HCT116 (cell line): ENCODE measurements around the gene NENF. TPM values are rescaled to one million over a fixed set of nuclear protein-coding genes. Genes with fewer than 3 reads are reported as not detected.

Experiments
- ATAC-seq: fragments of 200-7000 bp; cut with Tn5 transposase; 2 replicates; pipeline ENCODE4 v1.9.1; 2020; ENCODE audit warnings: mild to moderate bottlenecking, moderate library complexity
- BruUV-seq: library from RNA; stranded (reverse); fragments of 400-500 nt; replicated peaks from 2 replicates; lab custom pipeline; 2021; lab: Mats Ljungman, UMichigan
- CTCF ChIA-PET: fragments of 300-600 bp; sonication (Branson Sonifier 250); formaldehyde crosslinking; loops from one replicate; lab custom pipeline; 2021; ENCODE audit warnings: antibody characterized with exemption; lab: Charles Lee
- POLR2A ChIA-PET: fragments of 300-600, 350-600 bp; sonication (Branson Sonifier 250); formaldehyde crosslinking; loops from one replicate; lab custom pipeline; 2021; ENCODE audit warnings: antibody characterized with exemption; lab: Charles Lee
- RAD21 ChIA-PET, 2 experiments: fragments of 300-600 bp; sonication (Branson Sonifier 250); formaldehyde crosslinking; loops; one replicate each; lab custom pipeline; 2023; ENCODE audit warnings: low total read pairs in 2 of 2; ENCODE audit not compliant: uncharacterized antibody in 2 of 2, unreplicated experiment in 2 of 2, low non-redundant PET in 1 of 2; lab: Charles Lee
- DNase-seq: peaks from one replicate; pipeline ENCODE4 v3.0.0-alpha.2; 2010; ENCODE audit warnings: low read depth, low spot score
- H2AFZ ChIP-seq: fragments of 200-600 bp; shearing (Covaris generic), sonication (generic); 2 replicates; pipeline ENCODE4 v1.6.1; 2017; ENCODE audit warnings: low read depth, mixed run types, mixed read lengths, antibody characterized with exemption, low read length; ENCODE audit not compliant: poor library complexity, severe bottlenecking
- H3K27ac ChIP-seq: 2 replicates; pipeline ENCODE4 v1.5.1; 2012; ENCODE audit warnings: low read depth, low read length
- H3K27me3 ChIP-seq: fragments of 200-600 bp; sonication (generic); 2 replicates; pipeline ENCODE4 v1.6.1; 2016; ENCODE audit warnings: mixed run types, low read length, mixed read lengths; ENCODE audit not compliant: insufficient read depth
- H3K36me3 ChIP-seq, 2 experiments: fragments of 200-500 bp in 1 of 2; fragments of 200-600 bp in 1 of 2; sonication (Bioruptor generic) in 1 of 2; sonication (generic) in 1 of 2; 2 replicates each; pipeline versions ENCODE4 v1.5.1 to v1.6.1; 2014 to 2016; ENCODE audit warnings: low read length in 2 of 2, inconsistent platforms in 1 of 2, mixed read lengths in 1 of 2, mixed run types in 1 of 2; ENCODE audit not compliant: insufficient read depth in 2 of 2, control insufficient read depth in 1 of 2
- H3K4me1 ChIP-seq, 2 experiments: fragments of 200-600 bp in 1 of 2; sonication (generic) in 1 of 2; 2 replicates each; pipeline versions ENCODE4 v1.5.1 to v1.6.1; 2012 to 2017; ENCODE audit warnings: low read length in 2 of 2, inconsistent platforms in 1 of 2, mild to moderate bottlenecking in 1 of 2, mixed read lengths in 1 of 2, mixed run types in 1 of 2, moderate library complexity in 1 of 2; ENCODE audit not compliant: insufficient read depth in 2 of 2, control insufficient read depth in 1 of 2
- H3K4me2 ChIP-seq: fragments of 200-600 bp; sonication (generic); 2 replicates; pipeline ENCODE4 v1.6.1; 2017; ENCODE audit warnings: mixed run types, low read length, mixed read lengths
- H3K4me3 ChIP-seq, 2 experiments: fragments of 200-600 bp in 1 of 2; sonication (generic) in 1 of 2; replicated peaks in 1 of 2; 2 replicates each; pipeline ENCODE4 v1.5.1; 2011 to 2016; ENCODE audit warnings: low read length in 2 of 2, control low read depth in 1 of 2, low read depth in 1 of 2, mild to moderate bottlenecking in 1 of 2, mixed read lengths in 1 of 2, mixed run types in 1 of 2
- H3K79me2 ChIP-seq: fragments of 200-600 bp; sonication (generic); 2 replicates; pipeline ENCODE4 v1.6.1; 2017; ENCODE audit warnings: mild to moderate bottlenecking, mixed run types, low read length, moderate library complexity, mixed read lengths; ENCODE audit not compliant: insufficient read depth
- H3K9ac ChIP-seq: fragments of 200-600 bp; sonication (generic); 2 replicates; pipeline ENCODE4 v1.6.1; 2016; ENCODE audit warnings: low read length, mixed read lengths
- H3K9me2 ChIP-seq: fragments of 200-600 bp; sonication (generic), shearing (Covaris generic); 2 replicates; pipeline ENCODE4 v1.6.1; 2017; ENCODE audit warnings: mixed run types, mild to moderate bottlenecking, moderate library complexity; ENCODE audit not compliant: insufficient read depth
- H3K9me3 ChIP-seq, 2 experiments: fragments of 200-500 bp in 1 of 2; fragments of 200-600 bp in 1 of 2; sonication (Bioruptor generic) in 1 of 2; sonication (generic) in 1 of 2; 2 replicates each; pipeline ENCODE4 v1.6.1; 2014 to 2017; ENCODE audit warnings: low read length in 2 of 2, mixed read lengths in 2 of 2, inconsistent platforms in 1 of 2, low read depth in 1 of 2, mild to moderate bottlenecking in 1 of 2, mixed run types in 1 of 2, moderate library complexity in 1 of 2; ENCODE audit not compliant: control insufficient read depth in 1 of 2, insufficient read depth in 1 of 2
- H4K20me1 ChIP-seq: fragments of 200-600 bp; sonication (generic), shearing (Covaris generic); 2 replicates; pipeline ENCODE4 v1.6.1; 2017; ENCODE audit warnings: mixed run types, mild to moderate bottlenecking, moderate library complexity; ENCODE audit not compliant: insufficient read depth
- CEBPB ChIP-seq: IDR thresholded peaks from 2 replicates; pipeline ENCODE4 v1.6.1; 2012; ENCODE audit warnings: low read depth
- EZH2 ChIP-seq: fragments of 200-600 bp; sonication (generic); IDR thresholded peaks from 2 replicates; pipeline ENCODE4 v1.6.1; 2017; ENCODE audit warnings: antibody characterized with exemption, mixed run types
- EZH2phosphoT487 ChIP-seq: fragments of 200-600 bp; IDR thresholded peaks from 2 replicates; pipeline ENCODE4 v1.6.1; 2018; ENCODE audit warnings: antibody characterized with exemption, borderline replicate concordance
- JUND ChIP-seq: IDR thresholded peaks from 2 replicates; pipeline ENCODE4 v1.6.1; 2012
- POLR2AphosphoS5 ChIP-seq: IDR thresholded peaks from 2 replicates; pipeline ENCODE4 v1.6.1; 2011; ENCODE audit warnings: mild to moderate bottlenecking, low read depth, low read length, moderate library complexity
- REST ChIP-seq: IDR thresholded peaks from 2 replicates; pipeline ENCODE4 v1.6.1; 2012; ENCODE audit warnings: low read depth
- SIN3A ChIP-seq: IDR thresholded peaks from 2 replicates; pipeline ENCODE4 v1.6.1; 2012; ENCODE audit warnings: low read depth
- SP1 ChIP-seq: IDR thresholded peaks from 2 replicates; pipeline ENCODE4 v1.6.1; 2012; ENCODE audit warnings: low read depth
- intact Hi-C: fragments of 100-400 bp; cut with micrococcal nuclease; formaldehyde crosslinking; loops from 2 replicates; pipeline ENCODE4 v1.10.0; 2022
- total RNA-seq: library from RNA; stranded (reverse); gene quantifications from one replicate; pipeline ENCODE4 v1.2.1, GENCODE V29; 2021; ENCODE audit not compliant: unreplicated experiment

The NENF gene
- total RNA-seq, 1 experiment from 2014 or later, result 78.4 TPM

GRCh38 chr1:212430416-212430815 lies 2.3 kb upstream of the NENF start:
- peaks cover 5 to 31% of the 10 kb centered on the region in 2 experiments; a peak in 3 of 4 replicates for H3K4me1 ChIP-seq
- H3K79me2 ChIP-seq, result peaks cover 24% of the 10 kb centered on the region
- no peak for DNase-seq
- CTCF ChIA-PET, result no interaction called here
- intact Hi-C loops, result no loop called here
- H3K27ac ChIP-seq, result no peak overlapping the region
- no peaks in the 10 kb centered on the region for H3K9me3 ChIP-seq
- no TSS peak for BruUV-seq
- H3K4me2 ChIP-seq, result no peak overlapping the region
- no peak overlapping the region for H3K9ac ChIP-seq
- TF ChIP-seq EZH2 (no peak), EZH2phosphoT487 (no peak), POLR2AphosphoS5 (no peak), CEBPB (no peak), REST (no peak)
- no peaks in the 10 kb centered on the region for H3K36me3 ChIP-seq
- H2AFZ ChIP-seq, result no peak overlapping the region
- H3K27me3 ChIP-seq, result no peaks in the 10 kb centered on the region
- H3K4me3 ChIP-seq, result no peak overlapping the region
- ATAC-seq, result no peak
- H4K20me1 ChIP-seq, result no peaks in the 10 kb centered on the region
- RAD21 ChIA-PET, result no interaction called here
- POLR2A ChIA-PET, result no interaction called here
- no peaks in the 10 kb centered on the region for H3K9me2 ChIP-seq

- ChIA-PET POLR2A (no interaction called here), RAD21 (no interaction called here), CTCF (no interaction called here)
- Histone ChIP-seq H3K27me3 (no peaks in the 10 kb centered on the region), H3K9me3 (no peaks in the 10 kb centered on the region), H3K4me2 (0 out of 2 replicates have a peak overlapping the region, but pooled peaks have one; percentile 93), H3K4me3 (no peak overlapping the region), H3K79me2 (peaks cover 25% of the 10 kb centered on the region), H3K27ac (no peak overlapping the region), H3K36me3 (no peaks in the 10 kb centered on the region), H3K9ac (no peak overlapping the region), H3K9me2 (no peaks in the 10 kb centered on the region), H4K20me1 (no peaks in the 10 kb centered on the region), H2AFZ (no peak overlapping the region), H3K4me1 (peaks cover 5 to 31% of the 10 kb centered on the region in 2 experiments; a peak in 3 of 4 replicates)
- TF ChIP-seq JUND (no peak), SIN3A (no peak), SP1 (peak; percentile 37; the same call in 1 of the 2 replicates)
- no TSS peak for BruUV-seq
- DNase-seq, result no peak
- intact Hi-C loops, result no loop called here
- ATAC-seq, result no peak
Observed at GRCh38 chr1:212430955-212431394, 1.7 kb upstream of the NENF start.
